HepG2 (cell line): ENCODE measurements around the gene ABCD1. TPM values are rescaled to one million over a fixed set of nuclear protein-coding genes. Genes with fewer than 3 reads are reported as not detected.

Experiments
- AGO2 ChIP-seq: fragments of 200-400 bp; formaldehyde crosslinking; optimal IDR thresholded peaks from 2 replicates; pipeline ENCODE3; 2017; ENCODE audit warnings: mild to moderate bottlenecking, low read depth, low read length, moderate library complexity
- BATF2 ChIP-seq: sonication (generic); formaldehyde crosslinking; IDR thresholded peaks from 2 replicates; pipeline ENCODE4 v1.8.0; 2022; ENCODE audit warnings: mild to moderate bottlenecking, missing genetic modification reagents, moderate library complexity
- FLYWCH1 ChIP-seq: sonication (generic); formaldehyde crosslinking; IDR thresholded peaks from 2 replicates; pipeline ENCODE4 v1.8.1; 2023; ENCODE audit warnings: mild to moderate bottlenecking, missing genetic modification reagents
- HMGA1 ChIP-seq: sonication (generic); formaldehyde crosslinking; conservative IDR thresholded peaks from 2 replicates; pipeline ENCODE4 v1.4.0; 2020; ENCODE audit warnings: missing genetic modification reagents
- HNF1B ChIP-seq: sonication (generic); formaldehyde crosslinking; IDR thresholded peaks from 2 replicates; pipeline ENCODE4 v1.5.1; 2020; ENCODE audit warnings: mild to moderate bottlenecking, moderate library complexity, missing genetic modification reagents
- HNRNPL ChIP-seq: fragments of 200-400 bp; formaldehyde crosslinking; IDR thresholded peaks from 2 replicates; pipeline ENCODE4 v1.6.1; 2017; ENCODE audit warnings: mild to moderate bottlenecking, low read depth, low read length
- NFE2 ChIP-seq: sonication (generic); formaldehyde crosslinking; IDR thresholded peaks from 2 replicates; pipeline ENCODE4 v1.4.0; 2020; ENCODE audit warnings: missing genetic modification reagents
- TFAP4 ChIP-seq: sonication (generic); IDR thresholded peaks from 2 replicates; pipeline ENCODE4 v1.6.1; 2016; ENCODE audit warnings: low read depth, borderline replicate concordance
- ZNF292 ChIP-seq: sonication (generic); formaldehyde crosslinking; IDR thresholded peaks from 2 replicates; pipeline ENCODE4 v1.8.1; 2022; ENCODE audit warnings: mild to moderate bottlenecking, low read depth, missing genetic modification reagents, borderline replicate concordance
- ZNF501 ChIP-seq: sonication (generic); formaldehyde crosslinking; IDR thresholded peaks from 2 replicates; pipeline ENCODE4 v1.5.1; 2020; ENCODE audit warnings: mild to moderate bottlenecking, moderate library complexity, missing genetic modification reagents
- ZNF83 ChIP-seq: sonication (generic); formaldehyde crosslinking; IDR thresholded peaks from 2 replicates; pipeline ENCODE4 v1.4.0; 2020; ENCODE audit warnings: missing genetic modification reagents, mild to moderate bottlenecking, borderline replicate concordance
- polyA plus RNA-seq, 8 experiments: library from polyadenylated mRNA; depleted of rRNA in 3 of 8; stranded (reverse) in 7 of 8; unstranded in 1 of 8; fragments of >200 nt; fragmentation: Illumina TruSeq in 4 of 8; extraction: Trizol in 4 of 8; gene quantifications; 2 replicates each; pipeline versions ENCODE4 v1.2.1 to v1.2.3, GENCODE V29; 2011 to 2016; ENCODE audit warnings: low read depth in 4 of 8, missing spikeins in 1 of 8, mixed read lengths in 1 of 8; ENCODE audit not compliant: insufficient read depth in 1 of 8
- total RNA-seq, 5 experiments: library from RNA; depleted of rRNA; stranded (reverse); fragments of >200 nt; fragmentation: Illumina TruSeq; extraction: Trizol; gene quantifications; 2 replicates each; pipeline ENCODE4 v1.2.3, GENCODE V29; 2016; ENCODE audit warnings: low read depth in 1 of 5

Gene ABCD1
- total and polyA plus RNA-seq, 2 of the 13 experiments (the other 11 are each of a cell fraction or from before 2014, with no cell fraction given), result 11.4 to 15.9 TPM

- 0 out of 2 replicates have a peak, but pooled peaks have one; percentile 12 for TF ChIP-seq HNF1B (CRISPR knock-in tag)
- peak; percentile 57; the same call in 1 of the 2 replicates for TF ChIP-seq HNRNPL
- no peak for TF ChIP-seq NFE2 (CRISPR knock-in tag)
- no peak for TF ChIP-seq FLYWCH1
- TF ChIP-seq HMGA1 (CRISPR knock-in tag), result no peak
- 0 out of 2 replicates have a peak, but pooled peaks have one; percentile 31 for TF ChIP-seq ZNF501 (CRISPR knock-in tag)
- TF ChIP-seq BATF2 (CRISPR knock-in tag), result no peak
- TF ChIP-seq ZNF83 (CRISPR knock-in tag), result no peak
- peak; percentile 29 for TF ChIP-seq AGO2
- TF ChIP-seq ZNF292 (CRISPR knock-in tag), result no peak
- no peak for TF ChIP-seq TFAP4
Measured at GRCh38 chrX:153689654-153690465, 34.8 kb upstream of the ABCD1 start (continued).
